Right ventricle myocardium inferior (tissue), 1 donor: Measurements from ENCODE around the gene LIM2. TPM values are rescaled to one million over a fixed set of nuclear protein-coding genes. Genes with fewer than 3 reads are reported as not detected.

ENCODE experiments used
- total RNA-seq: library from RNA; stranded (reverse); fragmentation: NEBNext Ultra II Directional; extraction: Animal tissue kit (Norgen Biotek cat#: 25700); gene quantifications from one replicate; pipeline ENCODE4 v1.2.1, GENCODE V29; 2021
- donor health status: DM: no; HTN: yes; CAD: no; lungs with severe emphysema.

The LIM2 gene
- total RNA-seq, 1 donor from 2014 or later, result not detected

Other genes with a start within 250 kb of the LIM2 start
- 0.87 TPM for gene SIGLEC7, start 245.7 kb downstream of the LIM2 start, total RNA-seq
- 6.5 TPM for gene CD33, start 162.9 kb downstream of the LIM2 start, total RNA-seq
- gene SIGLECL1, start 136.9 kb downstream of the LIM2 start, total RNA-seq, result not detected
- gene IGLON5, start 76.3 kb downstream of the LIM2 start, total RNA-seq, result not detected
- gene VSIG10L, start 45.8 kb downstream of the LIM2 start, total RNA-seq, result 0.51 TPM
- 497 TPM for gene ETFB, start 21.6 kb downstream of the LIM2 start, total RNA-seq
- 1.7 TPM for gene CLDND2, start 19.0 kb downstream of the LIM2 start, total RNA-seq
- 3.5 TPM for gene NKG7, start 15.3 kb downstream of the LIM2 start, total RNA-seq
- not detected for gene C19orf84, start 2.6 kb upstream of the LIM2 start, total RNA-seq
- 1.1 TPM for gene SIGLEC10, start 29.7 kb upstream of the LIM2 start, total RNA-seq
- gene SIGLEC8, start 70.5 kb upstream of the LIM2 start, total RNA-seq, result 0.08 TPM
- gene CEACAM18, start 90.6 kb upstream of the LIM2 start, total RNA-seq, result not detected
- 0.19 TPM for gene SIGLEC12, start 113.8 kb upstream of the LIM2 start, total RNA-seq
- gene SIGLEC6, start 143.7 kb upstream of the LIM2 start, total RNA-seq, result 0.24 TPM
- gene ZNF175, start 183.3 kb upstream of the LIM2 start, total RNA-seq, result 7.4 TPM
- not detected for gene SIGLEC5, start 242.4 kb upstream of the LIM2 start, total RNA-seq